ENCODE measurements around the gene NFE2.
A peak's percentile ranks its signal among the peaks of the same experiment; 100 is the strongest.

DNA sequence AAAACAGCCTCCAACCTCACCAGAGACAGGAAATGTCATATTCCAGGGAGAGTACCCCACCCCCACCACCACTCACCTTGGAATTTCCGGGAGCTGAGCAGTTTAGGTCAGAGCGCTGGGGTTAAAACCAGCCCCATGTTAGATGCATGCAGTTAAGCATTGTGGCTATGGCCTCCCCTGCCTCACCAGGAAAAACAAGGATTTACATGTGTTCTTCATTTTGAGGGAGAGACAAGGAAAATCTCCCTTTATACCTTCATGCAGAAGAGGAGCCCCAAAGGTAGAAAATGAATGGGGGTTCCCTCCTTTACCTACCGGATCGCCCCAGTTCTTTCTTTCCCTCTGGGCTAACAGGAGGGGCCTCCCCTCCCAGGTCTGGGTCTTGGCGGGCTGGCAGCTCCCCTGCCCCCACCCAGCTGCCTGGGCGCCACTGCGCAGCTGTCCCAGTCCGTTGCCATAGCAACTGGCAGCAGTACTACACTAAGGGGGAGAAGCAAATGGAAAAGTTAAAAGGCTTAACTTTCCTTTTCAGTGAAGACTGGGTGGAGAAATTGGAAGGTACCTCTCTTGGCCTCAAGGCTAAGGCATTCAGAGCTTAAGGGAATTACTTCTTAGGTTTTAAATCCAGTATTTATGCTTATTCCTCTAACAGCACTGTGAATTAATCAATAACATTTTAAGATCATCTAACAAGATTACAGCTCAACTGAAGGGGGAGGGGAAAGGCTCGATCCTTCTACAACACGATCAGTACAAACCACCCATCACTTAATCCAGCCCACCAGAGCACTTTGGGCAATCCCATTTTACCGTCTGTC, 41.4 kb downstream of the NFE2 start:
- no peak for TF ChIP-seq POLR2A (IDR thresholded peaks at IDR 0.05)
- TF ChIP-seq CTCF (IDR thresholded peaks at IDR 0.05), result peak in 1 of 5 experiments; percentile 9
- TF ChIP-seq EP300 (IDR thresholded peaks at IDR 0.05), result peak in 1 of 2 donors; percentile 74

Measured in tibial nerve (tissue), 4 donors.